ENCODE data around the gene GSK3A.

GRCh38 chr19:42200116-42200715 lies 42.2 kb downstream of the GSK3A start:
- TF ChIP-seq CTCF (IDR thresholded peaks at IDR 0.05 in 8 of 11, conservative IDR thresholded peaks at IDR 0.05 in 3 of 11): peak in 1 of 11 experiments; percentile 1
- peak in 1 of 3 donors; percentile 23 for TF ChIP-seq POLR2AphosphoS5 (IDR thresholded peaks at IDR 0.05)
